HG03442 (cell line): Measurements from ENCODE around the gene MYCN.

Experiments used
- ATAC-seq: cut with Tn5 transposase; IDR thresholded peaks from one replicate; pipeline ENCODE4 v1.9.1; 2021; ENCODE audit warnings: mild to moderate bottlenecking, moderate library complexity; ENCODE audit not compliant: unreplicated experiment

Gene MYCN

GRCh38 chr2:15992457-15993231 lies 52.3 kb downstream of the MYCN start:
- no peak for ATAC-seq

DNA sequence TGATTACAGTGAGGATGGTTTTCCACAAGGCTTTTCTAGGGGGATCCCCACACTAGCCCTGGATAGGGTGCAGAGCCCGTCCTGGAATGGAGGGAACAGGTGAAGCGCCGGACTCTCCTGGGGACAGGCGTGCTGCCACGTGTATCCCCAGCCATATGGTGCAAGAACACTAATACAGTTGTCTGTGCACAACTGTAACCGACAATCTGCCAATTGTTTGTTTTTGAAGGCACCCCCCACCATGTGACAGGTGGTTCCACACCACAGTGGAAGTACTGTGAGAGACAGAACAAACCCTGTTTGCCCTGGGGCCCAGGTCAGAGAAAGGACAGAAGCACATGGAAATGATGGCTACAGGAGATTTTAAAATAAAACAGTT lies 52.9 kb downstream of the MYCN start:
- ATAC-seq, result no peak

DNA sequence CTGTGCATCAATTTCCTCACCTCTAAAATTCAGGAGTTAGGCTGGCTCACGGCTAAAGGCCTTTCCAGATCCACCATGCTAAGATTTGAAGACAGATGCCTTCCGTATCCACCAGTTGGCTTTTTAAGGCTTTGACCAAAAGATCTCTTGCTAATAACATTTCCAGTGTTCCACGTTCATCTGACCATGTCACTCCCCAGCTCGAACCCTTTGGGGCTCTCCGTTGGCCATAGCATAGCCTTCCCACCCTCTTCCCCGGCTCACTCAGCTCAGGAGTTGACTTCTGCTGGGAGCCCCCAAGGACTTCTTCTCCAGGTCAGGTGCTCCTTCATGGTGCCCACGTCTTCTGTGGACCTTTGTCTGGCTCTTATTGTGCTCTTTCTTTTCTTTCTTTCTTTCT lies 53.3 kb downstream of the MYCN start:
- ATAC-seq, result no peak

GRCh38 chr2:15995603-15996002 lies 55.3 kb downstream of the MYCN start:
- ATAC-seq, result no peak
